NB4 (cell line): Measurements from ENCODE around the gene KPNA4.

Source experiments
- DNase-seq: peaks from one replicate; pipeline ENCODE4 v3.0.0; 2010; ENCODE audit warnings: low read depth
- H3K4me3 ChIP-seq: one replicate; pipeline ENCODE4 v1.5.1; 2011; ENCODE audit warnings: mild to moderate bottlenecking, low read depth, low read length, moderate library complexity
- MYC ChIP-seq: IDR thresholded peaks from 2 replicates; pipeline ENCODE4 v1.6.1; 2011; ENCODE audit warnings: low read depth, low read length
- POLR2A ChIP-seq: IDR thresholded peaks from 2 replicates; pipeline ENCODE4 v1.6.1; 2011; ENCODE audit warnings: mild to moderate bottlenecking; ENCODE audit not compliant: insufficient read length; ENCODE audit errors: extremely low read depth
- TF ChIP-seq, protein P1 (sequence below): IDR thresholded peaks from 2 replicates; pipeline ENCODE4 v1.6.1; 2011; ENCODE audit warnings: low read depth, low read length
- TF ChIP-seq, protein P2 (sequence below): IDR thresholded peaks from one replicate; pipeline ENCODE4 v1.5.1; 2012; ENCODE audit warnings: low read depth, low read length

Gene KPNA4

DNA sequence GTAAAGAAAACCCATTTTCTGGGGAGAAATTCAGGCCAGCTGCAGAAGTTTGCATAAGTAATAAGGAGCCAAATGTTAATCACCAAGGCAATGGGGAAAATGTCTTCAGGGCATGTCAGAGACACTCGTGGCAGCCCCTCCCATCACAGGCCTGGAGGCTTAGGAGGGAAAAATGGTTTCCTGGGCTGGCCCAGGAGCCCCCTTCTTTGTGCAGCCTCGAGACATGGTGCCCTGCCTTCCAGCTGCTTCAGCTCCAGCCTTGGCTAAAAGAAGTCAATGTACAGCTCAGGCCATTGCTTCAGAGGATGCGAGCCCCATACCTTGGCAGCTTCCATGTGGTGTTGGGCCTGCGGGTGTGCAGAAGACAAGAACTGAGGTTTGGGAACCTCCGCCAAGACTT, 95.2 kb downstream of the KPNA4 start:
- no peak for TF ChIP-seq POLR2A
- TF ChIP-seq MYC = no peak
- TF ChIP-seq, protein P1, sequence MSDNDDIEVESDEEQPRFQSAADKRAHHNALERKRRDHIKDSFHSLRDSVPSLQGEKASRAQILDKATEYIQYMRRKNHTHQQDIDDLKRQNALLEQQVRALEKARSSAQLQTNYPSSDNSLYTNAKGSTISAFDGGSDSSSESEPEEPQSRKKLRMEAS = no peak
- TF ChIP-seq, protein P2, sequence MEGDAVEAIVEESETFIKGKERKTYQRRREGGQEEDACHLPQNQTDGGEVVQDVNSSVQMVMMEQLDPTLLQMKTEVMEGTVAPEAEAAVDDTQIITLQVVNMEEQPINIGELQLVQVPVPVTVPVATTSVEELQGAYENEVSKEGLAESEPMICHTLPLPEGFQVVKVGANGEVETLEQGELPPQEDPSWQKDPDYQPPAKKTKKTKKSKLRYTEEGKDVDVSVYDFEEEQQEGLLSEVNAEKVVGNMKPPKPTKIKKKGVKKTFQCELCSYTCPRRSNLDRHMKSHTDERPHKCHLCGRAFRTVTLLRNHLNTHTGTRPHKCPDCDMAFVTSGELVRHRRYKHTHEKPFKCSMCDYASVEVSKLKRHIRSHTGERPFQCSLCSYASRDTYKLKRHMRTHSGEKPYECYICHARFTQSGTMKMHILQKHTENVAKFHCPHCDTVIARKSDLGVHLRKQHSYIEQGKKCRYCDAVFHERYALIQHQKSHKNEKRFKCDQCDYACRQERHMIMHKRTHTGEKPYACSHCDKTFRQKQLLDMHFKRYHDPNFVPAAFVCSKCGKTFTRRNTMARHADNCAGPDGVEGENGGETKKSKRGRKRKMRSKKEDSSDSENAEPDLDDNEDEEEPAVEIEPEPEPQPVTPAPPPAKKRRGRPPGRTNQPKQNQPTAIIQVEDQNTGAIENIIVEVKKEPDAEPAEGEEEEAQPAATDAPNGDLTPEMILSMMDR = no peak
- no peak for DNase-seq
- no peak overlapping the region for H3K4me3 ChIP-seq

DNA sequence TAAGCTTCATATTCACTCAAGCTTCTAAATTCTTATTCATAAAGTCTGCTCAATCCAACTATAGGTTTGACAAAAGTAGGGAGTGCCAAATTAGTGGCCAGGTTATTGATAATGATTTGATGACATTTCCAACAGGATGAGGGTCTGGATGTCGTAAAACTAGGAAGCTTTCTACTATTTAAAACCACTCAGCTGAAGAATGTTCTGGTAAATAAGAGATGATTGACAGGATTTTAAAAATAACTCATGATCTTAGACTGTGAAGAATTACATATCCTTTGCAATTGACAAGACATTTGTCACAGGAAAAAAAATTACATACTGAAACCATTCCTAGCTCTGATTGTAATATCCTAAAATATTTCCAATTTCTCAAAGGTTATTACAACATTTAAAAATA, 100.4 kb downstream of the KPNA4 start:
- no peak for DNase-seq
- H3K4me3 ChIP-seq = no peak overlapping the region
- TF ChIP-seq POLR2A = no peak

- DNase-seq = no peak
- TF ChIP-seq MYC (no peak), POLR2A (no peak)
- TF ChIP-seq, protein P2 = no peak
- TF ChIP-seq, protein P1 = no peak
- H3K4me3 ChIP-seq = no peak overlapping the region
Measured at GRCh38 chr3:160464321-160464720, 101.0 kb downstream of the KPNA4 start.

GRCh38 chr3:160460033-160460432, 105.3 kb downstream of the KPNA4 start:
- H3K4me3 ChIP-seq = no peak overlapping the region
- TF ChIP-seq, protein P2 = no peak
- TF ChIP-seq MYC = no peak
- TF ChIP-seq, protein P1 = no peak
- TF ChIP-seq POLR2A = no peak
- DNase-seq = no peak

DNA sequence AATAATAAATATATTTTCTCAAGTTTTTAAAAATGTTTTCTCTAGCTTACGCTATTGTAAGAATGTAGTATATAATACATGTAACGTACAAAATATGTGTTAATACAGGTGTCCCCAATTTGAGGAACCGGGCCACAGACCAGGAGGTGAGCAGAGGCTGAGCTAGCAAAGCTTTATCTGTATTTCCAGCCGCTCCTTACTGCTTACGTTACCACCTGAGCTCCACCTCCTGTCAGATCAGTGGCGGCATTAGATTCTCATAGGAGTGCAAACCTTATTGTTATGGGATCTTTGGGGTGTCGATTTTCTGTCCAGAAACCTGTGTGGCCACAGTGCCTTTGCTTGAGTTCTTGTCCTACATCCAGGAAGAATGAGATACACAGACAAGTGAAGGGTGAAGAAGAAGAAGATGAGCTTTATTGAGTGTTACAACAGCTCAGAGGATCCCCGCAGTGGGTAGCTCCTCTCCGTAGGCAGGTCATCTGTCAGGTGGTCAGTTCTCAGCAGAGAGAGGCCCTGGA, 105.9 kb downstream of the KPNA4 start:
- no peak for DNase-seq
- no peak for TF ChIP-seq POLR2A
- H3K4me3 ChIP-seq = no peak overlapping the region

DNA sequence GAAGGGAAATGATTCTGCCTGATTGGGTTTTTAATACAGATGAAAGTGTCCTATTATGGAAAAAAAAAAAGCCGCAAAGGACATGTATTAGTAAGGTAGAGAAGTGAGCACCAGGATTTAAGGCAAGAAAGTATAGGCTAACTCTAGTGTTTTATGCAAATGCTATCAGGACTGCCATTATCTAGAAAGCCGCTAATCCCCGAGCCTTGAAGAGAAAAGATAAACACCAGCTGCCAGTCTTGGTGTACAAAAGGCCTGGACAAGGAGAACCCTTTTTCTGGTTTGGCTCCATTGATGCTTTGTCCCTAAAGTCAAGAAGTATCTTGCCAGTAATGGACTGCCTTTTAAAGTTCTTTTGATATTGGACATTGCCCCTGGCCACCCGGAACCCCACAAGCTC, 107.2 kb downstream of the KPNA4 start:
- no peak overlapping the region for H3K4me3 ChIP-seq
- TF ChIP-seq, protein P1 = no peak
- TF ChIP-seq, protein P2 = no peak
- TF ChIP-seq POLR2A = no peak
- TF ChIP-seq MYC = no peak
- no peak for DNase-seq

DNA sequence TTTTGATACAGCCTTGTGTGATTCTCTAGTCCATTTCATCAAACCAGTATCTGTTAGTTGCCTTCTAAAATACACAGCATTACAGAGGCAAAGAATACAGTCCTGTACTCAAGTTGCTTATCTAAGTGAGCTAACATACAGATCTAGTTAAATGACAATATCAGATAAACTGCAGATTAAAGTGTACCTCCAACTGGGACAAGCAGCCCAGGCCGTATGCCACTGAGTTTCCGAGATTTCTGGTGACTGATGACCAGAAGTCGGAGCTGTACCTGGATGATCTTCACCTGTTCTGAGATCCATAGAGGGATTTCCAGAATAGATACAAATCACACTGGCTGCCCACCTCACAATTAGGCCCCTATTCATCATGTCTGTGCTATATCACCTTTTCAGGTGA, 109.5 kb downstream of the KPNA4 start:
- no peak for DNase-seq
- no peak overlapping the region for H3K4me3 ChIP-seq
- TF ChIP-seq, protein P1 = no peak
- TF ChIP-seq, protein P2 = no peak
- TF ChIP-seq POLR2A (no peak), MYC (no peak)
